MM.1S (cell line): Measurements from ENCODE around the gene OR5D18.

Experiments used
- DNase-seq: peaks from one replicate; pipeline ENCODE4 v3.0.0-alpha.2; 2015
- H2AFZ ChIP-seq: fragments of 300-600 bp; sonication (generic); 2 replicates; pipeline ENCODE4 v1.6.0; 2016; ENCODE audit warnings: antibody characterized with exemption, low read length
- H3F3A ChIP-seq: fragments of 300-600 bp; sonication (generic); 2 replicates; pipeline ENCODE4 v1.6.1; 2016; ENCODE audit warnings: mild to moderate bottlenecking, antibody characterized with exemption, low read length, moderate library complexity, mixed read lengths; ENCODE audit not compliant: insufficient read depth
- H3K27ac ChIP-seq: fragments of 300-600 bp; sonication (generic); 2 replicates; pipeline ENCODE4 v1.5.1; 2016; ENCODE audit warnings: mild to moderate bottlenecking, low read length
- H3K27me3 ChIP-seq: fragments of 300-600 bp; sonication (generic); replicated peaks from 2 replicates; pipeline ENCODE4 v1.6.0; 2016; ENCODE audit warnings: low read length; ENCODE audit not compliant: insufficient read depth
- H3K36me3 ChIP-seq: fragments of 300-600 bp; sonication (generic); replicated peaks from 2 replicates; pipeline ENCODE4 v1.6.1; 2016; ENCODE audit warnings: mild to moderate bottlenecking, low read length, mixed read lengths; ENCODE audit not compliant: insufficient read depth
- H3K4me1 ChIP-seq: fragments of 300-600 bp; sonication (generic); 2 replicates; pipeline ENCODE4 v1.6.1; 2016; ENCODE audit warnings: low read length, mixed read lengths
- H3K4me2 ChIP-seq: fragments of 300-600 bp; sonication (generic); 2 replicates; pipeline ENCODE4 v1.6.0; 2016; ENCODE audit warnings: low read depth, low read length
- H3K4me3 ChIP-seq: fragments of 300-600 bp; sonication (generic); 2 replicates; pipeline ENCODE4 v1.5.1; 2016; ENCODE audit warnings: low read length, mixed read lengths
- H3K79me2 ChIP-seq: fragments of 300-600 bp; sonication (generic); 2 replicates; pipeline ENCODE4 v1.6.1; 2016; ENCODE audit warnings: mixed run types, low read length, mixed read lengths
- H3K9ac ChIP-seq: fragments of 300-600 bp; sonication (generic); 2 replicates; pipeline ENCODE4 v1.6.1; 2016; ENCODE audit warnings: low read length, mixed read lengths
- H3K9me2 ChIP-seq: fragments of 300-600 bp; sonication (generic); replicated peaks from 2 replicates; pipeline ENCODE4 v1.6.1; 2016; ENCODE audit warnings: mild to moderate bottlenecking, low read length, mixed read lengths; ENCODE audit not compliant: insufficient read depth
- H3K9me3 ChIP-seq: fragments of 300-600 bp; sonication (generic); replicated peaks from 2 replicates; pipeline ENCODE4 v1.6.1; 2016; ENCODE audit warnings: mild to moderate bottlenecking, low read length, mixed read lengths; ENCODE audit not compliant: insufficient read depth
- H4K20me1 ChIP-seq: fragments of 300-600 bp; sonication (generic); 2 replicates; pipeline ENCODE4 v1.6.1; 2016; ENCODE audit warnings: mild to moderate bottlenecking, low read length, moderate library complexity, mixed read lengths; ENCODE audit not compliant: insufficient read depth
- EZH2 ChIP-seq: fragments of 300-600 bp; sonication (generic); optimal IDR thresholded peaks from 2 replicates; pipeline ENCODE3; 2017; ENCODE audit warnings: low read depth, mild to moderate bottlenecking, antibody characterized with exemption, low read length, mixed read lengths
- EZH2phosphoT487 ChIP-seq: fragments of 300-600 bp; sonication (generic); IDR thresholded peaks from 2 replicates; pipeline ENCODE4 v1.6.1; 2018; ENCODE audit warnings: antibody characterized with exemption, low read length
- TF ChIP-seq, protein P1 (sequence below): fragments of 300-600 bp; sonication (generic); IDR thresholded peaks from 2 replicates; pipeline ENCODE4 v1.5.1; 2016; ENCODE audit warnings: antibody characterized with exemption, low read length, mixed read lengths

OR5D18 gene

DNA sequence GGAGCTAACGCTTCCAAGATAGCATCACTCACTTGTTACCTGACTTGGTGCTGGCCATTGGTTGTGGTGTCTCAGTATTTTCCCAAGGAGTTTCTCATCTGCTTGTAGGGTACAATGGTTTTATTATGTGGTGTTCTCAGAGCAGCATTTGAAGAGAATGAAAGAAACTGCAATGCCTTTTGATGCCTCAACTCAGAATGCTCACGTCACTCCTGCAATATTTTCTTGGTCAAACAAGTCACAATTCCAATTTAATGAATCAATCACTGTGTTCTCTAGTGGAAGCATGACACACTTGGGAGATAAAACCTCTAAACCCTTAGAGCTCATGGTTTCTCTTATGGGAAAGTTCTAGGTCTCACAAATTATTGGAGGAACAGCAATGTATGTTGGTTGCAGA, 26.1 kb upstream of the OR5D18 start:
- TF ChIP-seq EZH2phosphoT487, result no peak
- TF ChIP-seq, protein P1, sequence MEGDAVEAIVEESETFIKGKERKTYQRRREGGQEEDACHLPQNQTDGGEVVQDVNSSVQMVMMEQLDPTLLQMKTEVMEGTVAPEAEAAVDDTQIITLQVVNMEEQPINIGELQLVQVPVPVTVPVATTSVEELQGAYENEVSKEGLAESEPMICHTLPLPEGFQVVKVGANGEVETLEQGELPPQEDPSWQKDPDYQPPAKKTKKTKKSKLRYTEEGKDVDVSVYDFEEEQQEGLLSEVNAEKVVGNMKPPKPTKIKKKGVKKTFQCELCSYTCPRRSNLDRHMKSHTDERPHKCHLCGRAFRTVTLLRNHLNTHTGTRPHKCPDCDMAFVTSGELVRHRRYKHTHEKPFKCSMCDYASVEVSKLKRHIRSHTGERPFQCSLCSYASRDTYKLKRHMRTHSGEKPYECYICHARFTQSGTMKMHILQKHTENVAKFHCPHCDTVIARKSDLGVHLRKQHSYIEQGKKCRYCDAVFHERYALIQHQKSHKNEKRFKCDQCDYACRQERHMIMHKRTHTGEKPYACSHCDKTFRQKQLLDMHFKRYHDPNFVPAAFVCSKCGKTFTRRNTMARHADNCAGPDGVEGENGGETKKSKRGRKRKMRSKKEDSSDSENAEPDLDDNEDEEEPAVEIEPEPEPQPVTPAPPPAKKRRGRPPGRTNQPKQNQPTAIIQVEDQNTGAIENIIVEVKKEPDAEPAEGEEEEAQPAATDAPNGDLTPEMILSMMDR, result no peak
- TF ChIP-seq EZH2, result no peak
- H3K4me1 ChIP-seq, result no peaks in the 10 kb centered on the region
- no peaks in the 10 kb centered on the region for H3K9me2 ChIP-seq
- no peaks in the 10 kb centered on the region for H3F3A ChIP-seq
- H3K27ac ChIP-seq, result no peak overlapping the region
- H3K9ac ChIP-seq, result no peak overlapping the region
- no peaks in the 10 kb centered on the region for H3K79me2 ChIP-seq
- H3K4me3 ChIP-seq, result no peak overlapping the region
- no peaks in the 10 kb centered on the region for H3K36me3 ChIP-seq
- H4K20me1 ChIP-seq, result no peaks in the 10 kb centered on the region
- no peak overlapping the region for H3K4me2 ChIP-seq
- no peaks in the 10 kb centered on the region for H3K27me3 ChIP-seq
- H2AFZ ChIP-seq, result no peak overlapping the region
- no peak for DNase-seq
- no peaks in the 10 kb centered on the region for H3K9me3 ChIP-seq

DNA sequence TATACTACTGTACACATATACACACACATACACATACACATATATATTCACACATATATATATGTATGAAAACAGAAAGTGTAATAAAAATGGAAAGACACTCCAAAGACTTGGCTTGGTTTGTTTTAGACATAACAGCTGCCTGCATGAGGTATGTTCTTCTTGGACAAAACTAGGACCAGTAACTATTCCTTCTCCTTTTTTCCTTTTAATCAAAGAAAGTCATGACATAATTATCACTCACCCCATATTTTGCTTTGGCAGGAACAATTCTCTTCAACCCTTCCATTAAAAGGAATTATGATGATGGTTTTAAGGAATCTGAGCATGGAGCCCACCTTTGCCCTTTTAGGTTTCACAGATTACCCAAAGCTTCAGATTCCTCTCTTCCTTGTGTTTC, 24.2 kb upstream of the OR5D18 start, which contains the start of gene OR5D14:
Gene OR5D14, plus strand, starts transcription at position 301 of the 400 bp plus-strand sequence. Its CDS starts 0 bp downstream, at position 301.
- H3K36me3 ChIP-seq, result no peaks in the 10 kb centered on the region
- no peaks in the 10 kb centered on the region for H3K27me3 ChIP-seq
- no peak within 1 kb of the TSS for H3K9ac ChIP-seq
- DNase-seq, result no peak
- no peaks in the 10 kb centered on the region for H4K20me1 ChIP-seq
- no peaks in the 10 kb centered on the region for H3K4me1 ChIP-seq
- H3K27ac ChIP-seq, result no peak within 1 kb of the TSS
- no peaks in the 10 kb centered on the region for H3F3A ChIP-seq
- H3K9me3 ChIP-seq, result no peaks in the 10 kb centered on the region
- no peak within 1 kb of the TSS for H3K4me2 ChIP-seq
- TF ChIP-seq EZH2phosphoT487 (no peak), EZH2 (no peak)
- TF ChIP-seq, protein P1, result no peak
- H2AFZ ChIP-seq, result no peak within 1 kb of the TSS
- H3K9me2 ChIP-seq, result no peaks in the 10 kb centered on the region
- no peak within 1 kb of the TSS for H3K4me3 ChIP-seq
- H3K79me2 ChIP-seq, result no peaks in the 10 kb centered on the region

DNA sequence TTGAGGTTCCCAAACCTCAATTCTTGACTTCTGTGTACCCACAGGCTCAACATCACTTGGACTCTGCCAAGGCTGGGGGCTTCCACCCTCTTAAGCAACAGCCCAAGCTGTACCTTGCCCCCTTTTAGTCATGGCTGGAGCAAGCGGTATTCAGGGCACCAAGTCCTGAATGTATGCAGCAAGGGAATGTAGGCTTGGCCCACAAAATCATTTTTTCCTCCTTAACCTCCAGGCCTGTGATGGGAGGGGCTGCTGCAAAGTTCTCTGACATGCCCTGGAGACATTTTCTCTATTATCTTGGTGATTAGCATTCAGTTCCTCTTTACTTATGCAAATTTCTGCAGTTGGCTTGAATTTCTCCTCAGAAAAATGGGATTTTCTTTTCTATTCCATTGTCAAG, 13.2 kb upstream of the OR5D18 start:
- TF ChIP-seq EZH2phosphoT487 (no peak), EZH2 (no peak)
- TF ChIP-seq, protein P1, result no peak
- H3K9me3 ChIP-seq, result no peaks in the 10 kb centered on the region
- H3K4me2 ChIP-seq, result no peak overlapping the region
- H3K9me2 ChIP-seq, result no peaks in the 10 kb centered on the region
- no peaks in the 10 kb centered on the region for H3K4me1 ChIP-seq
- no peak overlapping the region for H3K4me3 ChIP-seq
- no peaks in the 10 kb centered on the region for H3K36me3 ChIP-seq
- DNase-seq, result no peak
- no peaks in the 10 kb centered on the region for H3K79me2 ChIP-seq
- H3K27ac ChIP-seq, result no peak overlapping the region
- no peak overlapping the region for H3K9ac ChIP-seq
- H3K27me3 ChIP-seq, result no peaks in the 10 kb centered on the region
- no peaks in the 10 kb centered on the region for H4K20me1 ChIP-seq
- H3F3A ChIP-seq, result no peaks in the 10 kb centered on the region
- H2AFZ ChIP-seq, result no peak overlapping the region
